ENCODE data around the gene ENG.

DNA sequence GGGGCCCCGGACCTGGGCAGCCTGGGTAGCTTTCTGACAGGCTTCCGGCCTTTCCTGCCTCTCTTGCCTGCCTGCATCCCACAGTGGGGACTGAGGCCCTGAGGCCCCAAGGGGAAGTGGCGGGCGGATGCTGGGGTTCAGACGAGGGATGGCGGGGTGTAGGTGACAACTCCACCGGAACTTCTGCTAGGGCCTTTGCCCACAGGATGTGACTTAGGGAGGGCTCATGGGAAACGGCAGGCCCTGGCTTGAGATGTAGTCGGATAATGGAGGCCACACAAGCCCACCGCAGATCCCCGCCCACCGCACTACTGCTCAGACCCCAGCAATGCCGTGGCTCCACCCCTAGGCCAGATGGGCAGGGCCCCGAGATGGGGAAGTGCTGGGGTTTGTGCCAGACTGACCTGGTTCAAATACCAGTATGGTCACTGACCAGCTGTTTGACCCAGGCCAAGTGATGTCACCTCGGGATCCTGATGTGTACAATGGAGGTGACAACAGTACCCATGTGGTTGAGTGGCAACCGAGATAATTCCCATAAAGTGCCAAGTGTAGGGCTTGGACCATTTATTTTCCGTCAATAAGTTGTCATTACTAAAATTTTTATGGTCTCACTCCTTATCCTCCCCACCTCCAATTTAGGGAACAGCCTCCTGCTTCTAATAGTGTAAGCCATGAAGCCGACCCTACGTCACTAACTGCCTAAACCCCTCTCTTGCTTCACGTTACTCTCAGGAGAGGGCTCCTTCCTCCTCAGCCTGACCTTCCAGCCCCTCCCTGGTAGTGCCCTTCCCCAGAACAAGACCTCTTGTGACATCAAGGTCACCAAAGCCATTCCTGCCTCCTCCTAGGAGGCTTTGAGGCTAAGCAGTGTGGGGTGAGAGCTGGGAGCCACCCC, 71.1 kb downstream of the ENG start:
- no peak for TF ChIP-seq CTCF (IDR thresholded peaks at IDR 0.05)
- TF ChIP-seq POLR2A (IDR thresholded peaks at IDR 0.05), result no peak

Data from lower leg skin (tissue), 3 donors.